Brain microvascular endothelial cell (primary cell): ENCODE measurements around the gene YPEL1.
A peak's percentile ranks its signal among the peaks of the same experiment; 100 is the strongest.

ENCODE experiments used
- DNase-seq: peaks from one replicate; pipeline ENCODE4 v3.0.0-alpha.2; 2020
- H3K27ac ChIP-seq: fragments of 250-450 bp; sonication (Bioruptor Pico); 2 replicates; pipeline ENCODE4 v1.5.1; 2020; ENCODE audit warnings: mild to moderate bottlenecking, moderate library complexity
- H3K27me3 ChIP-seq: fragments of 250-450 bp; sonication (Bioruptor Pico); replicated peaks from 2 replicates; pipeline ENCODE4 v1.5.1; 2020; ENCODE audit warnings: mild to moderate bottlenecking
- H3K36me3 ChIP-seq: fragments of 250-450 bp; sonication (Bioruptor Pico); replicated peaks from 2 replicates; pipeline ENCODE4 v1.5.1; 2020; ENCODE audit warnings: mild to moderate bottlenecking
- H3K4me3 ChIP-seq: 2 replicates; pipeline ENCODE4 v1.5.1; 2011; ENCODE audit warnings: low read depth, mild to moderate bottlenecking, control low read depth, low read length, moderate library complexity
- in situ Hi-C: cut with HindIII; loops from 2 replicates; pipeline ENCODE4 v1.10.0; 2017; ENCODE audit warnings: low sequenced_read_pairs, low pct_ligation_motif_present
- TF ChIP-seq, protein P1 (sequence below): IDR thresholded peaks from 2 replicates; pipeline ENCODE4 v1.5.1; 2011; ENCODE audit warnings: low read depth, mild to moderate bottlenecking, moderate library complexity, low read length, control low read depth, inconsistent platforms; ENCODE audit errors: missing control alignments

The YPEL1 gene

DNA sequence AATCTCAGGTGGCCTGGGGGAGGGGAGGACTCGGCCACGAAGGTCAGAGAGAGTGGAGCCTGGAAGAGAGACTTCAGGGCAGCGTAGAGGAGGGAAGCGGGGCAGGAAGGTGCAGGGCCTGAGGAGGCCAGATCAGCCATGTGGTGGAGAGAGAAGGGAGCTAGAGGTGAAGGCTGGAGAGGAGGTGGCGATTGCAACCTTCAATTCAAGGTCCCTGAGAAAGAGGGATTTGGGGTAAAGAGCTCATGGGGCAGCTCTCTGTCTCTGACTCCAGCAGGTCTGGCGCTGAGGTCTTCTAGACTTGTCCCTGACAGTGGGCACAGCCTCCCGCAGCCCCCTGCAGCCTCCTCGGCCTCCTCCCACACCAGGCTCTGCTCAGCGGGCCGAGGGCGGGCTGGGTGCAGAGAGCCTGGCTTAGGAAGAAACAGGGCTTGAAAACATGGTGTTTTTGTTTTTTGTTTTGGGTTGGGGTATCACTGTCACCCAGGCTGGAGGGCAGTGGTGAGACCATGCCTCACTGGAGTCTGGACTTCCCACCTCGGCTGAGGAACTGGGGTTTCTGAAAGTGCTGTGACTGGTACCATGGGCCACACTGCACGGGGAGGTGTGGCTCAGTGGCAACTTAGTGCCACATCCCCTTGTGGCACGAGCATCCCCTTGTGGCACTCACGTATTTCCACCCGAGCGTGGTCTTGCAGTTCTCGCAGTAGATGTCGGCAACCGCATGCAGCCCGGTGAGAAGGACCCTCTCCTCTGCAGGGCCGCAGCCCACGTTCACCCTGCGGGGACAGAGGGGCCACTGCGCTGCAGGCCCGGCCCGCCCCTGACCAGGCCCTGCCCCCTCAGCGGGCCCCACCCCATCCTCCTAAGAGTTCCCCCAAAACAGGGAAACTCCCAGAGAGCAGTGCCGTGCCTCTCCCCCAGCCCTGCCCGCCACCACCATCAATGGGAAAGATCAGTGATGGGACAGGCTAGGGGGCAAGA lies 32.6 kb downstream of the YPEL1 start:
- in situ Hi-C loops, result loop anchor here (25.0 kb wide), 1 partner anchor 234 kb away; no protein-coding TSS in a partner anchor
- no peak overlapping the region for H3K27ac ChIP-seq
- H3K27me3 ChIP-seq, result peaks cover 3% of the 10 kb centered on the region
- peaks cover 4% of the 10 kb centered on the region for H3K36me3 ChIP-seq
- no peak overlapping the region for H3K4me3 ChIP-seq
- TF ChIP-seq, protein P1, sequence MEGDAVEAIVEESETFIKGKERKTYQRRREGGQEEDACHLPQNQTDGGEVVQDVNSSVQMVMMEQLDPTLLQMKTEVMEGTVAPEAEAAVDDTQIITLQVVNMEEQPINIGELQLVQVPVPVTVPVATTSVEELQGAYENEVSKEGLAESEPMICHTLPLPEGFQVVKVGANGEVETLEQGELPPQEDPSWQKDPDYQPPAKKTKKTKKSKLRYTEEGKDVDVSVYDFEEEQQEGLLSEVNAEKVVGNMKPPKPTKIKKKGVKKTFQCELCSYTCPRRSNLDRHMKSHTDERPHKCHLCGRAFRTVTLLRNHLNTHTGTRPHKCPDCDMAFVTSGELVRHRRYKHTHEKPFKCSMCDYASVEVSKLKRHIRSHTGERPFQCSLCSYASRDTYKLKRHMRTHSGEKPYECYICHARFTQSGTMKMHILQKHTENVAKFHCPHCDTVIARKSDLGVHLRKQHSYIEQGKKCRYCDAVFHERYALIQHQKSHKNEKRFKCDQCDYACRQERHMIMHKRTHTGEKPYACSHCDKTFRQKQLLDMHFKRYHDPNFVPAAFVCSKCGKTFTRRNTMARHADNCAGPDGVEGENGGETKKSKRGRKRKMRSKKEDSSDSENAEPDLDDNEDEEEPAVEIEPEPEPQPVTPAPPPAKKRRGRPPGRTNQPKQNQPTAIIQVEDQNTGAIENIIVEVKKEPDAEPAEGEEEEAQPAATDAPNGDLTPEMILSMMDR, result no peak
- no peak for DNase-seq

DNA sequence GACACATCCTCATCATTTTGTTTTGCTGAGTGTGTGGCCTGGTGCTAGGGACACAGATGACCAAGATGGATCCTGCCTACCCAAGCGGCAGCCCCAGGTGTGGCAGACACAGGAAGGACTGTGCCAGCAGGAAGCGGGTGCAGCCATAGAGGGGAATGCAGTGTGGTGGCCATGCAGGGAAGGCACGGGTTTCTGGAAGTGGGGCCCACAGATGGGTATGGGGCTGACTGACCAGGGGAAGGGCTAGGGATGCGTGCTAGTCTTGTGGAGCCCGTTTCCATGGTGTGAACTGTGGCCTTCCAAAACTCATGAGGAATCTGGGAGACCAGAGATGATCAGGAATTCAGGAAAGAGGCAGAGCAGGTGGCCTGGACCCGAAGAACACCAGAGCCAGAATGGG lies 33.5 kb downstream of the YPEL1 start:
- DNase-seq, result no peak
- Histone ChIP-seq H3K27me3 (no peaks in the 10 kb centered on the region), H3K4me3 (no peak overlapping the region), H3K27ac (no peak overlapping the region), H3K36me3 (peaks cover 9% of the 10 kb centered on the region)
- TF ChIP-seq, protein P1, result no peak
- in situ Hi-C loops, result loop anchor here (25.0 kb wide), 1 partner anchor 235 kb away; no protein-coding TSS in a partner anchor

DNA sequence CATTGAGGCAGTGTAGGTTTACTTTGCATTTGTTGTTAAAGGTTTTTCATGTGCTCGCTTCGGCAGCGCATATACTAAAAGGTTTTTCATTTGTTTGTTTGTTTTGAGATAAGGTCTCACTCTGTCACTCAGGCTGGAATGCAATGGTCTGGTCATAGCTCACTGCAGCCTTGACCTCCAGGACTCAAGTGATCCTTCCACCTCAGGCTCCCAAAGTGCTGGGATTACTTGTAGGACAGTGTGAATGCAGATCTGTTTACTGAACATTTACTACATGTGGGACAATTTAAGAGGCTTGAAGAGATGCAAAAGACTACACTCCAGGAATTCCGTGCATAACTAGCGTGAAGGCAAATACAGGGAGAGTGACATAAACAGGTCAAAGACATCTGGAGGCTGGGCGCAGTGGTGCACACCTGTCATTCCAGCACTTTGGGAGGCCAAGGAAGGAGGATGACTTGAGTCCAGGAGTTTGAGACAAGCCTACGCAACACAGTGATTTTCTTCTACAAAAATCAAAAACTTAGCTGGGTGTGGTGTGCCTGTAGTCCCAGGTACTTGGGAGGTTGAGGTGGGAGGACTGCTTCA lies 34.1 kb downstream of the YPEL1 start:
- TF ChIP-seq, protein P1, result no peak
- DNase-seq, result peak; percentile 5
- no peak overlapping the region for H3K4me3 ChIP-seq
- peaks cover 15% of the 10 kb centered on the region for H3K36me3 ChIP-seq
- in situ Hi-C loops, result loop anchor here (25.0 kb wide), 1 partner anchor 236 kb away; no protein-coding TSS in a partner anchor
- no peak overlapping the region for H3K27ac ChIP-seq
- no peaks in the 10 kb centered on the region for H3K27me3 ChIP-seq

DNA sequence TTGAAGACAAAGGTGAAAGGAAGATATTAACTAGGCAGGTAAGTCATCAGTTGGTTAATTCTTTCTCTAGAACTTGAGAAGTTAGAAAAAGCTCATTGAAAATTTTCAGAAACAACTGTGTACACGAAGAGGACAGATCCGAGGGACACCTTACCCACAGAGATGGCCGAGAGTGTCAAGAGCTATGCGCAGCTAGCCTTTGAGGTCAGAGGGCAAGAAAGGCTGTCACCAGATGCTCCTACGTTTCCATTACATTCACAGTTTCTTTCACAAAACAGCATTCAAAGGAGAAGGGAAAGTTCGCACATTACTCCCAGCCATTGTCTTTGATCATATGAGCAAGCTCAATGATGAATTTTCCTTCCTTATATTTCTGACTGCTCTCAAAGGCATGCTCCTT lies 34.8 kb downstream of the YPEL1 start:
- H3K27ac ChIP-seq, result no peak overlapping the region
- DNase-seq, result no peak
- TF ChIP-seq, protein P1, result no peak
- no peak overlapping the region for H3K4me3 ChIP-seq
- in situ Hi-C loops, result loop anchor here (25.0 kb wide), 1 partner anchor 236 kb away; no protein-coding TSS in a partner anchor
- no peaks in the 10 kb centered on the region for H3K27me3 ChIP-seq
- peaks cover 22% of the 10 kb centered on the region for H3K36me3 ChIP-seq

DNA sequence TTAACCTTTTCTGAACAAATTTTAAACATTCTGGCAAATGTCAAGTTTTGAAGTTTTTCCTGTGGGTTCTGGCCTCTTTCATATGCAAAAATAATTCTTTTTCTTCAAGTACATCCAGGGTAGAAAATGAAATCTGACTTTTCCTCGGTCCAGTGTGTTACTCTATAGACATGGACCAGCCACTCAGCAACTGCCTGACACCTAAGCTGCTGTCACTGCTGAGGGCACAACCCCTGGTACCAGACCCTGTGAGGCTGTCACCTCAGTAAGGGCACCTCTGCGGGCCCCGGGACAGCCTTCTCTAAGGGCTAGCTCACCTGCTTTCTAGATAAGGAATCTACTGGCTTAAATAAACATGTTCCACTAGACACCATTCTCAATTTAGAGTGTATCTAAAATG lies 36.0 kb downstream of the YPEL1 start:
- Histone ChIP-seq H3K27me3 (no peaks in the 10 kb centered on the region), H3K27ac (no peak overlapping the region), H3K4me3 (no peak overlapping the region), H3K36me3 (peaks cover 34% of the 10 kb centered on the region)
- DNase-seq, result no peak
- in situ Hi-C loops, result loop anchor here (25.0 kb wide), 1 partner anchor 238 kb away; no protein-coding TSS in a partner anchor
- TF ChIP-seq, protein P1, result no peak
